ENCODE data around the gene FBXL13. TPM values are rescaled to one million over a fixed set of nuclear protein-coding genes. Genes with fewer than 3 reads are reported as not detected.
A peak's percentile ranks its signal among the peaks of the same experiment; 100 is the strongest.
"Not testable (repeated sequence)": the region's sequence is repeated elsewhere in the genome, so short reads cannot be mapped to it uniquely, and the experiment has no call there.

Gene FBXL13
- total RNA-seq, 4 donors from 2014 or later = 0.52 to 1.7 (median 1.1) TPM

DNA sequence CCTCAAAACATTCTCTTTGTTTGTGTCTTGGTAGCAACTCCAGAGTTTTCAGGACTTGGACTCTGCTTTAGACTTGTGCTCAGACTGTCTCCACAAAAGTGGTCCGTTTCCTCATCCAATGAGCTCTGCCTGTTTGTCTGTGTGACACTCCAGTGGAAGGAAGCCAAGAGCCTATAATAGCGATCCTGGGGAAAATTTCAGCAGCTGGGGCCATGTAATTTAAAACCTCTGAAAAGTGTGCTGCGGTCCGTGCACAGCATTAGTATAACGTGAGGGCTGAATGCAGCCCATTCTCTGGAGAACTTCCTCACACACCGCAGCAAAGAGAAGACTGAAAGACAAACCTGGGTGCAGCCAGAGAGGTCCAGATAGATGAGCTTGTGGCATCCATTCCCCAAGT is 161.9 kb downstream of the FBXL13 start, which contains the start of gene LRRC17:
Gene LRRC17 (plus strand): TSS at position 259 of the 400 bp plus-strand sequence. CDS start 20,914 bp downstream, outside the sequence.
- DNase-seq (ENCODE audit: extremely low spot score) = no peak
- H3K27me3 ChIP-seq = no peaks in the 10 kb centered on the region
- no peaks in the 10 kb centered on the region for H3K9me3 ChIP-seq
- H3K27ac ChIP-seq (replicated peaks in 1 of 4) = peak within 1 kb of the TSS in 3 of 4 donors; percentile 28 to 42 (median 37)
- peak within 1 kb of the TSS; percentile 23 to 45 (median 30) for H3K4me3 ChIP-seq
- peaks cover 3 to 30% (median 20%) of the 10 kb centered on the region in 4 donors for H3K4me1 ChIP-seq
- intact Hi-C loops (cut with DNase I) = no loop called here
- H3K36me3 ChIP-seq = no peaks in the 10 kb centered on the region
- no peak for TF ChIP-seq EP300 (IDR thresholded peaks at IDR 0.05)
- peak in 1 of 2 donors; percentile 22 for TF ChIP-seq POLR2AphosphoS5 (IDR thresholded peaks at IDR 0.05)
- 4% methylated on average over 6 of the region's 6 CpGs for WGBS

DNA sequence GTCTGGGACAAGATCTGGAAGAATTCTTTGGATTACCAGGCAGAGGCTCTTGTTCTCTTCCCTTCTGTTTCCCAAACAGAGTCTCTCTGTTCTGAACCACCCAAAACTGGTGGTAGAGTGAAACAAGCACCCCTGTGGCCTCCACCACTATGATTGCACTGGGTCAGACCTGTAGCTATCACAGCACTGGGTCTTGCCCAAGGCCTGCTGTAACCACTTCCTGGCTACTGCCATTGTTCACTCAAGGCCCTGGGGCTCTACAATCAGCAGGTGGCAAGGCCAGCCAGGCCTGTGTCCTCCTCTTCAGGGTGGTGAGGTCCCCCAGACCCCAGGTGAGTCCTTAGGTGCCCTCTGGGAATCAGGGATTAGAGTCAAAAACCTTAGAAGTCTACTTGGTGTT is 165.9 kb downstream of the FBXL13 start:
- no peaks in the 10 kb centered on the region for H3K9me3 ChIP-seq
- DNase-seq (ENCODE audit: extremely low spot score) = no peak
- no peak overlapping the region for H3K27ac ChIP-seq (replicated peaks in 1 of 4)
- H3K27me3 ChIP-seq = no peaks in the 10 kb centered on the region
- intact Hi-C loops (cut with DNase I) = no loop called here
- H3K4me1 ChIP-seq = peaks cover 0 to 16% (median 12%) of the 10 kb centered on the region in 4 donors
- TF ChIP-seq POLR2A (IDR thresholded peaks at IDR 0.05; ENCODE audit: low read depth) (no peak), POLR2AphosphoS5 (IDR thresholded peaks at IDR 0.05) (no peak), EP300 (IDR thresholded peaks at IDR 0.05) (no peak)
- TF ChIP-seq, protein P1, sequence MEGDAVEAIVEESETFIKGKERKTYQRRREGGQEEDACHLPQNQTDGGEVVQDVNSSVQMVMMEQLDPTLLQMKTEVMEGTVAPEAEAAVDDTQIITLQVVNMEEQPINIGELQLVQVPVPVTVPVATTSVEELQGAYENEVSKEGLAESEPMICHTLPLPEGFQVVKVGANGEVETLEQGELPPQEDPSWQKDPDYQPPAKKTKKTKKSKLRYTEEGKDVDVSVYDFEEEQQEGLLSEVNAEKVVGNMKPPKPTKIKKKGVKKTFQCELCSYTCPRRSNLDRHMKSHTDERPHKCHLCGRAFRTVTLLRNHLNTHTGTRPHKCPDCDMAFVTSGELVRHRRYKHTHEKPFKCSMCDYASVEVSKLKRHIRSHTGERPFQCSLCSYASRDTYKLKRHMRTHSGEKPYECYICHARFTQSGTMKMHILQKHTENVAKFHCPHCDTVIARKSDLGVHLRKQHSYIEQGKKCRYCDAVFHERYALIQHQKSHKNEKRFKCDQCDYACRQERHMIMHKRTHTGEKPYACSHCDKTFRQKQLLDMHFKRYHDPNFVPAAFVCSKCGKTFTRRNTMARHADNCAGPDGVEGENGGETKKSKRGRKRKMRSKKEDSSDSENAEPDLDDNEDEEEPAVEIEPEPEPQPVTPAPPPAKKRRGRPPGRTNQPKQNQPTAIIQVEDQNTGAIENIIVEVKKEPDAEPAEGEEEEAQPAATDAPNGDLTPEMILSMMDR (IDR thresholded peaks at IDR 0.05) = no peak
- H3K36me3 ChIP-seq = no peaks in the 10 kb centered on the region
- H3K4me3 ChIP-seq = no peak overlapping the region

DNA sequence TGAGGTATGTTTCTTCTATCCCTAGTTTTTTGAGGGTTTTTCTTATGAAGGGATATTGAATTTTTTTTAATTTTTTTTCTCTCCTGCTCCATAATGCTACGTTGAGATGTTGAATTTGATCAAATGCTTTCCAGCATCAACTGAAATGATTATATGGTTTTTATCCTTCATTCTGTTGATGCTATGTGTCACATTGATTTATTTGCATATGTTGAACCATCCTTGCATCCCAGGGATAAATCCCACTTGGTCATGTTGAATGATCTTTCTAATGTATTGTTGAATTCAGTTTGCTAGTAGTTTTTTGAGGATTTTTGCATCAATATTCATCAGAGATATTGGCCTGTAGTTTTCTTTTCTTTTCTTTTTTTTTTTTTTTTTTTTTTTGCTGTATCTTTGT is 171.0 kb downstream of the FBXL13 start:
- H3K4me1 ChIP-seq; H3K27me3 ChIP-seq; intact Hi-C loops (cut with DNase I); H3K27ac ChIP-seq (replicated peaks in 1 of 4); H3K4me3 ChIP-seq; H3K36me3 ChIP-seq; H3K9me3 ChIP-seq; DNase-seq (ENCODE audit: extremely low spot score): not testable (repeated sequence)
- WGBS = 97% methylated on average over 1 of the region's 1 CpG

DNA sequence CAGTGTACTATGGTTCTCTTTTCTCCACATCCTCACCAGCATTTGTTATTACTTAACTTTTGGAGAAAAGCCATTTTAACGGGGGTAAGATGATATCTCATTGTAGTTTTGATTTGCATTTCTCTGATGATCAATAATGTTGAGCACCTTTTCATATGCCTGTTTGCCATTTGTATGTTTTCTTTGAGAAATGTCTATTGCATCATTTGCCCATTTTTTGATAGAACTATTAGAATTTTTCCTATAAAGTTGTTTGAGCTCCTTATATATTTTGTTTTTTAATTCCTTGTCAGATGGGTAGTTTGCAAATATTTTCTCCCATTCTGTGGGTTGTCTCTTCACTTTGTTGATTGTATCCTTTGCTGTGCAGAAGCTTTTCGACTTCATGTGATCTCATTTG is 172.5 kb downstream of the FBXL13 start:
- H3K27me3 ChIP-seq; H3K4me3 ChIP-seq; H3K36me3 ChIP-seq; DNase-seq (ENCODE audit: extremely low spot score); H3K9me3 ChIP-seq; H3K27ac ChIP-seq (replicated peaks in 1 of 4); intact Hi-C loops (cut with DNase I): not testable (repeated sequence)
- H3K4me1 ChIP-seq = peaks cover 8 to 15% (median 11%) of the 10 kb centered on the region in 4 donors
- WGBS = 91% methylated on average over 2 of the region's 2 CpGs

- no peaks in the 10 kb centered on the region for H3K9me3 ChIP-seq
- TF ChIP-seq POLR2AphosphoS5 (IDR thresholded peaks at IDR 0.05) = no peak
Observed at GRCh38 chr7:102898532-102898859, 176.1 kb downstream of the FBXL13 start.

DNA sequence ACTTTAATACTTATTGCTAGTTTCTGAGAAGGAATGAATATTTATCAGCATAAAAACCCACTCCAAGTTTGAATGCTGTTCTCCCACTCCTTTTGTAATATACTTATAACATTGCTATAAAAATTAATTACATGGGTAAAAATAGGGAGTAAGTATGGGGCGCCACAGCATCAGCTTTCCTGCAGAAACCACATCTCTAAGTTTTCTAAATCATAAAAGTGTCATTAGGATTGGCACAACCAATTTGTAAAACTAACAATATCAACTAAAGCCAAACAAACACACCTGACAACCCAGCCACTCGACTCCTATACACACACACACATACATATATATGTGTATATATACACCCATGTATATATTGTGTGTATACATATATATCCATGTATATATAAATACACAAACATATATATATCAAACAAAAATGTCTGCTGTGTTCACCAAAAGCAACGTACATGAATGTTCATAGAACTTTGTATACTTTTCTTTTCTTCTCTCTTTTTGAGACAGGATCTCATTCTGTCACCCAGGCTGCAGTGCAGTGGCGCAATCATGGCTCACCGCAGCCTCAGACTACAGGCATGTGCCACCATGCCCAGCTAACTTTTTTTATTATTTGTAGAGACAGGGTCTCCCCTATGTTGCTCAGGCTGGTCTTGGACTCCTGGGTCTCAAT is 176.6 kb downstream of the FBXL13 start:
- DNase-seq (ENCODE audit: extremely low spot score) = no peak
- Histone ChIP-seq H3K36me3 (no peaks in the 10 kb centered on the region), H3K4me1 (peaks cover 8 to 40% (median 40%) of the 10 kb centered on the region in 4 donors), H3K4me3 (no peak overlapping the region), H3K27ac (replicated peaks in 1 of 4) (no peak overlapping the region), H3K9me3 (no peaks in the 10 kb centered on the region), H3K27me3 (no peaks in the 10 kb centered on the region)
- TF ChIP-seq POLR2A (IDR thresholded peaks at IDR 0.05; ENCODE audit: low read depth) (no peak), EP300 (IDR thresholded peaks at IDR 0.05) (no peak), POLR2AphosphoS5 (IDR thresholded peaks at IDR 0.05) (no peak)
- TF ChIP-seq, protein P1 (IDR thresholded peaks at IDR 0.05) = no peak
- 84% methylated on average over 5 of the region's 5 CpGs for WGBS
- intact Hi-C loops (cut with DNase I) = no loop called here

More at GRCh38 chr7:102898532-102898859, 176.1 kb downstream of the FBXL13 start:
- DNase-seq (ENCODE audit: extremely low spot score) = no peak
- intact Hi-C loops (cut with DNase I) = no loop called here
- Histone ChIP-seq H3K4me1 (peaks cover 8 to 37% (median 36%) of the 10 kb centered on the region in 4 donors), H3K27ac (replicated peaks in 1 of 4) (no peak overlapping the region), H3K4me3 (no peak overlapping the region), H3K27me3 (no peaks in the 10 kb centered on the region), H3K36me3 (no peaks in the 10 kb centered on the region)
- 82% methylated on average over 5 of the region's 5 CpGs for WGBS

DNA sequence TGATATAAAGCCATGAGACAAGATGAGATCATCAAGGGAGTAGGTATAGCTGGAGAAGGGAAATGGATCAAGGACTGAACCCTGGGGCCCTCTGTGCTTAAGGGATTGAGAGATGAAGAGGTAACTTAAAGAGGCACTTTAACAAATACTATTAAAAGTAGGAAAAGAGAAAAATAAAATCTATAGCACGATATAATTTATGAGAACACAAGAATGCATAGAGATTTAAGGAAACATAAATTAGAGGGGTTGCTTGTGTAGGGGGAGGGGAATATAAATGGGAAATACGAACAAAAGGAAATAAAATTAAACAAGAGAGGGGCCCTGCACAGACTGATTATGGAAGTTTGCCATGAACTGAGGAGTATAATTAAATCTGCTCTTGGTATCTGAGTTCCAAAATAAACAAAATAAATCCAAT is 177.4 kb downstream of the FBXL13 start:
- Histone ChIP-seq H3K36me3 (no peaks in the 10 kb centered on the region), H3K4me3 (no peak overlapping the region), H3K27me3 (no peaks in the 10 kb centered on the region), H3K9me3 (no peaks in the 10 kb centered on the region), H3K4me1 (peaks cover 13 to 48% (median 46%) of the 10 kb centered on the region in 4 donors), H3K27ac (replicated peaks in 1 of 4) (no peak overlapping the region)
- TF ChIP-seq POLR2A (IDR thresholded peaks at IDR 0.05; ENCODE audit: low read depth) (no peak), POLR2AphosphoS5 (IDR thresholded peaks at IDR 0.05) (no peak), EP300 (IDR thresholded peaks at IDR 0.05) (no peak)
- TF ChIP-seq, protein P1 (IDR thresholded peaks at IDR 0.05) = no peak
- intact Hi-C loops (cut with DNase I) = no loop called here
- no peak for DNase-seq (ENCODE audit: extremely low spot score)
- WGBS = 31% methylated on average over 2 of the region's 2 CpGs
